Activated T-helper 2 cell treated with anti-CD3 and anti-CD28 coated beads, Interferon-gamma antibody, Interleukin-2, Interleukin-4, amounts not matched to agents 10 μg/mL and 5 μg/mL and 100 μg/mL, durations not matched to agents 14 hours and 24 hours and 36 hours (primary cell): ENCODE data around the gene PAIP2B. TPM values are rescaled to one million over a fixed set of nuclear protein-coding genes. Genes with fewer than 3 reads are reported as not detected.

ENCODE experiments used
- total RNA-seq: library from RNA; stranded (reverse); gene quantifications from 2 replicates; pipeline ENCODE4 v1.2.3, GENCODE V29; 2022

PAIP2B gene
- total RNA-seq, 1 donor from 2014 or later: 0.84 TPM

Other genes with a start within 250 kb of the PAIP2B start
- gene ANKRD53, start 248.5 kb downstream of the PAIP2B start, total RNA-seq: not detected in 2 replicates
- 67.9 and 68.8 TPM in 2 replicates for gene TEX261, start 232.2 kb downstream of the PAIP2B start, total RNA-seq
- gene NAGK, start 158.5 kb downstream of the PAIP2B start, total RNA-seq: 59.3 and 62.4 TPM in 2 replicates
- 12.8 and 14.3 TPM in 2 replicates for gene MCEE, start 96.9 kb downstream of the PAIP2B start, total RNA-seq
- gene MPHOSPH10, start 96.5 kb downstream of the PAIP2B start, total RNA-seq: 52.3 and 54.3 TPM in 2 replicates
- gene ZNF638, start 104.7 kb upstream of the PAIP2B start, total RNA-seq: 96.5 and 97.6 TPM in 2 replicates
- gene DYSF, start 226.5 kb upstream of the PAIP2B start, total RNA-seq: 0.05 TPM in 1 of 2 replicates, not detected in the other